HG02981 (cell line): ENCODE measurements around the gene TPI1.

Experiments used
- ATAC-seq: cut with Tn5 transposase; IDR thresholded peaks from one replicate; pipeline ENCODE4 v1.9.1; 2021; ENCODE audit warnings: mild to moderate bottlenecking, moderate library complexity; ENCODE audit not compliant: unreplicated experiment

TPI1 gene

GRCh38 chr12:6914947-6915788 is 47.8 kb downstream of the TPI1 start:
- ATAC-seq: no peak

- no peak for ATAC-seq
Measured at GRCh38 chr12:6915789-6916285, 48.5 kb downstream of the TPI1 start.

GRCh38 chr12:6916426-6917200 is 49.3 kb downstream of the TPI1 start:
- ATAC-seq: no peak

- ATAC-seq: no peak
Measured at GRCh38 chr12:6917491-6918231, 50.3 kb downstream of the TPI1 start.

GRCh38 chr12:6919588-6919987 is 52.3 kb downstream of the TPI1 start:
- ATAC-seq: no peak
